Measurements from ENCODE around the gene ACAD11.

DNA sequence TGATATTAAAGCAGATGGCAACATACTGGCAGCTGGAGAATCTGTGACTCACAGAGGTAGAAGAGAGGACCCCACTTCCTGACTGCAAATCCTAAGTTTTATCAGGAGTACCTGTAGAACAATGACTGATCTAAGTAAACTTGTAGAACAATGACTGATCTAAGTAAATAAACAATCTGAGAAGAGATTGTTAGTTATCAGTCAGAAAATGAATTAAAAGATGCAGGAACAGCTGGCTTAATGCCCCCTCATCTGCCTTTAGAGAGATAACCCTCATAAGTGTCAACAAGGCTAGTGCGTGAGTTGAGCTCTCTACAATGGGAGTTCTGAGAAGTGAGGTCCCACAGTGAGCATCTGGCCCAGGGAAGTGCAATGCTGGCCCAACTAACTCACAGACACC is 14.6 kb downstream of the ACAD11 start:
- TF ChIP-seq SP1 (IDR thresholded peaks at IDR 0.05) (no peak), FOXM1 (IDR thresholded peaks at IDR 0.05; ENCODE audit: borderline replicate concordance) (no peak), TARDBP (IDR thresholded peaks at IDR 0.05) (no peak), FOXK2 (IDR thresholded peaks at IDR 0.05) (no peak), ZNF384 (IDR thresholded peaks at IDR 0.05) (no peak), SUZ12 (IDR thresholded peaks at IDR 0.05) (no peak), FOXA1 (IDR thresholded peaks at IDR 0.05) (no peak), BHLHE40 (IDR thresholded peaks at IDR 0.05; ENCODE audit: borderline replicate concordance) (no peak), NFRKB (IDR thresholded peaks at IDR 0.05) (no peak), HDGF (IDR thresholded peaks at IDR 0.05; ENCODE audit: borderline replicate concordance) (no peak), L3MBTL2 (conservative IDR thresholded peaks at IDR 0.05) (no peak)
